SK-N-SH (cell line): ENCODE results near the gene GAN. TPM values are rescaled to one million over a fixed set of nuclear protein-coding genes. Genes with fewer than 3 reads are reported as not detected.

Experiments
- CTCF ChIA-PET: fragments of 300-600, 350-600 bp; formaldehyde crosslinking; extraction: SDS; loops from one replicate; lab custom pipeline; 2021; lab: Yijun Ruan, JAX
- POLR2A ChIA-PET: fragments of 350-600 bp; sonication (Branson Sonifier 250); formaldehyde crosslinking; extraction: SDS; loops from one replicate; lab custom pipeline; 2020; ENCODE audit warnings: antibody characterized with exemption, inconsistent platforms; lab: Yijun Ruan, JAX
- DNase-seq: peaks from one replicate; pipeline ENCODE4 v3.0.0; 2012
- H2AFZ ChIP-seq: fragments of 200-600 bp; sonication (generic); 2 replicates; pipeline ENCODE4 v1.8.1; 2016; ENCODE audit warnings: antibody characterized with exemption, mild to moderate bottlenecking, low read depth
- H3F3A ChIP-seq: fragments of 200-600 bp; sonication (generic); replicated peaks from 2 replicates; pipeline ENCODE3; 2016; ENCODE audit warnings: antibody characterized with exemption, mild to moderate bottlenecking; ENCODE audit not compliant: insufficient read depth
- H3K27ac ChIP-seq, 2 experiments: fragments of 200-500 bp in 1 of 2; fragments of 200-600 bp in 1 of 2; sonication (Bioruptor generic) in 1 of 2; sonication (generic), shearing (Covaris generic) in 1 of 2; 2 replicates each; pipeline versions ENCODE4 v1.5.1 to v1.6.1; 2014 to 2016; ENCODE audit warnings: low read depth in 2 of 2, inconsistent platforms in 1 of 2, low read length in 1 of 2, mild to moderate bottlenecking in 1 of 2, mixed read lengths in 1 of 2
- H3K27me3 ChIP-seq: fragments of 200-600 bp; sonication (generic), shearing (Covaris generic); 2 replicates; pipeline ENCODE4 v1.6.1; 2016; ENCODE audit warnings: mixed run types; ENCODE audit not compliant: insufficient read depth
- H3K36me3 ChIP-seq, 2 experiments: fragments of 200-500 bp in 1 of 2; fragments of 200-600 bp in 1 of 2; sonication (Bioruptor generic) in 1 of 2; sonication (generic) in 1 of 2; replicated peaks in 1 of 2; 2 replicates each; pipeline versions ENCODE3 to v1.5.1; 2014 to 2016; ENCODE audit warnings: low read length in 1 of 2, mild to moderate bottlenecking in 1 of 2; ENCODE audit not compliant: insufficient read depth in 2 of 2, control insufficient read depth in 1 of 2
- H3K4me1 ChIP-seq, 2 experiments: fragments of 200-500 bp in 1 of 2; fragments of 200-600 bp in 1 of 2; sonication (Bioruptor generic) in 1 of 2; sonication (generic), shearing (Covaris generic) in 1 of 2; 2 replicates each; pipeline versions ENCODE4 v1.5.1 to v1.6.1; 2014 to 2016; ENCODE audit warnings: low read depth in 1 of 2, low read length in 1 of 2, mixed run types in 1 of 2; ENCODE audit not compliant: insufficient read depth in 2 of 2, control insufficient read depth in 1 of 2
- H3K4me2 ChIP-seq: fragments of 200-600 bp; sonication (generic), shearing (Covaris generic); 2 replicates; pipeline ENCODE4 v1.6.1; 2017; ENCODE audit warnings: mixed run types
- H3K4me3 ChIP-seq, 2 experiments: fragments of 200-500 bp in 1 of 2; fragments of 200-600 bp in 1 of 2; sonication (Bioruptor generic) in 1 of 2; sonication (generic), shearing (Covaris generic) in 1 of 2; 2 replicates each; pipeline versions ENCODE4 v1.5.1 to v1.8.1; 2014 to 2016; ENCODE audit warnings: low read depth in 2 of 2, inconsistent platforms in 1 of 2, low read length in 1 of 2, mild to moderate bottlenecking in 1 of 2, mixed read lengths in 1 of 2, moderate library complexity in 1 of 2
- H3K79me2 ChIP-seq: fragments of 200-600 bp; sonication (generic); 2 replicates; pipeline ENCODE4 v1.8.1; 2017; ENCODE audit warnings: mild to moderate bottlenecking; ENCODE audit not compliant: insufficient read depth
- H3K9ac ChIP-seq: fragments of 200-600 bp; sonication (generic); 2 replicates; pipeline ENCODE4 v1.6.1; 2017; ENCODE audit warnings: mixed run types
- H3K9me2 ChIP-seq: fragments of 200-600 bp; sonication (generic); 2 replicates; pipeline ENCODE4 v1.6.1; 2017; ENCODE audit warnings: mixed run types
- H3K9me3 ChIP-seq: fragments of 200-600 bp; sonication (generic); 2 replicates; pipeline ENCODE4 v1.6.1; 2017; ENCODE audit warnings: mixed run types, mild to moderate bottlenecking, moderate library complexity
- H4K20me1 ChIP-seq: fragments of 200-600 bp; sonication (generic); 2 replicates; pipeline ENCODE4 v1.6.1; 2017; ENCODE audit warnings: mild to moderate bottlenecking, mixed run types; ENCODE audit not compliant: insufficient read depth
- CTCF ChIP-seq: fragments of 200-600 bp; sonication (generic); IDR thresholded peaks from 2 replicates; pipeline ENCODE4 v1.6.1; 2017; ENCODE audit warnings: antibody characterized with exemption, mild to moderate bottlenecking, moderate library complexity
- EP300 ChIP-seq, 2 experiments: IDR thresholded peaks; 2 replicates each; pipeline versions ENCODE4 v1.4.0 to v1.6.1; 2012; ENCODE audit warnings: borderline replicate concordance in 1 of 2, low read depth in 1 of 2, low read length in 1 of 2
- FOSL2 ChIP-seq: IDR thresholded peaks from 2 replicates; pipeline ENCODE4 v1.4.0; 2012; ENCODE audit warnings: low read depth, mild to moderate bottlenecking, moderate library complexity, borderline replicate concordance
- FOXJ3 ChIP-seq: sonication (generic); formaldehyde crosslinking; IDR thresholded peaks from 2 replicates; pipeline ENCODE4 v1.5.1; 2020; ENCODE audit warnings: mild to moderate bottlenecking, missing genetic modification reagents
- GABPA ChIP-seq: IDR thresholded peaks from 2 replicates; pipeline ENCODE4 v1.4.0; 2012; ENCODE audit warnings: low read depth, mild to moderate bottlenecking
- JUND ChIP-seq: IDR thresholded peaks from 2 replicates; pipeline ENCODE4 v1.4.0; 2012
- NFIC ChIP-seq: IDR thresholded peaks from 2 replicates; pipeline ENCODE4 v1.4.0; 2012; ENCODE audit warnings: borderline replicate concordance
- NRF1 ChIP-seq: IDR thresholded peaks from 2 replicates; pipeline ENCODE4 v1.6.1; 2012; ENCODE audit warnings: low read depth, mild to moderate bottlenecking, low read length
- POLR2AphosphoS5 ChIP-seq: IDR thresholded peaks from 2 replicates; pipeline ENCODE4 v1.6.1; 2012; ENCODE audit warnings: low read depth, low read length
- RAD21 ChIP-seq: IDR thresholded peaks from 2 replicates; pipeline ENCODE4 v1.6.1; 2012; ENCODE audit warnings: mild to moderate bottlenecking, low read length
- RFX5 ChIP-seq: IDR thresholded peaks from 2 replicates; pipeline ENCODE4 v1.6.1; 2012; ENCODE audit warnings: mild to moderate bottlenecking, improper control_type of control experiment, low read length
- RXRA ChIP-seq: IDR thresholded peaks from 2 replicates; pipeline ENCODE4 v1.4.0; 2012; ENCODE audit warnings: low read depth, mild to moderate bottlenecking, borderline replicate concordance
- SIN3A ChIP-seq: IDR thresholded peaks from 2 replicates; pipeline ENCODE4 v1.6.1; 2012; ENCODE audit warnings: low read depth, mild to moderate bottlenecking, low read length, moderate library complexity, borderline replicate concordance
- TCF12 ChIP-seq: IDR thresholded peaks from 2 replicates; pipeline ENCODE4 v1.4.0; 2012
- TEAD4 ChIP-seq: IDR thresholded peaks from 2 replicates; pipeline ENCODE4 v1.4.0; 2012; ENCODE audit warnings: mild to moderate bottlenecking, borderline replicate concordance; ENCODE audit not compliant: insufficient read depth
- WGBS: methylation state at CpG from one replicate; pipeline ENCODE4 v1.1.6; 2017; ENCODE audit warnings: low lambda C conversion rate; 5-methylcytosine and 5-hydroxymethylcytosine counted together
- polyA plus RNA-seq, 3 experiments: library from polyadenylated mRNA; depleted of rRNA; stranded (reverse); fragments of >200 nt; gene quantifications; 2 replicates each; pipeline ENCODE4 v1.2.3, GENCODE V29; 2012
- TF ChIP-seq, protein P1 (sequence below): IDR thresholded peaks from 2 replicates; pipeline ENCODE4 v1.4.0; 2012; ENCODE audit warnings: low read depth
- TF ChIP-seq, protein P2 (sequence below): fragments of 150-350 bp; IDR thresholded peaks from 2 replicates; pipeline ENCODE4 v1.6.1; 2017; ENCODE audit warnings: antibody characterized with exemption, low read length, low read depth, borderline replicate concordance

Gene GAN
- polyA plus RNA-seq, 1 of the 3 experiments (the other 2 are of a cell fraction) = 0.79 TPM

GRCh38 chr16:81405702-81406113 lies 90.9 kb downstream of the GAN start:
- ChIA-PET POLR2A (no interaction called here), CTCF (interaction anchor here (1.0 kb wide), 1 partner anchor 195 kb away, joined by 3 read pairs; no protein-coding TSS in a partner anchor)
- 19% methylated on average over 11 of the region's 11 CpGs for WGBS
- no peak for DNase-seq
- 0 out of 2 replicates have a peak overlapping the region, but pooled peaks have one; percentile 48 for H2AFZ ChIP-seq
- H3F3A ChIP-seq = peaks cover 16% of the 10 kb centered on the region
- no peaks in the 10 kb centered on the region for H3K9me2 ChIP-seq
- TF ChIP-seq RXRA (peak; percentile 51; the same call in 1 of the 2 replicates), TCF12 (peak; percentile 80), RFX5 (no peak), RAD21 (no peak), JUND (peak; percentile 94), POLR2AphosphoS5 (no peak), FOXJ3 (CRISPR knock-in tag) (no peak), NRF1 (no peak), FOSL2 (peak; percentile 95), EP300 (IDR thresholded peaks at IDR 0.05; ENCODE audit: borderline replicate concordance in 1 of 2, low read depth in 1 of 2, low read length in 1 of 2) (peak in 1 of 2 experiments; percentile 53; a peak in 1 of 4 replicates), CTCF (peak; percentile 21; the same call in 1 of the 2 replicates), GABPA (no peak), SIN3A (no peak), TEAD4 (peak; percentile 89), NFIC (peak; percentile 59)
- TF ChIP-seq, protein P1, sequence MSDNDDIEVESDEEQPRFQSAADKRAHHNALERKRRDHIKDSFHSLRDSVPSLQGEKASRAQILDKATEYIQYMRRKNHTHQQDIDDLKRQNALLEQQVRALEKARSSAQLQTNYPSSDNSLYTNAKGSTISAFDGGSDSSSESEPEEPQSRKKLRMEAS = peak; percentile 58; the same call in 1 of the 2 replicates
- TF ChIP-seq, protein P2, sequence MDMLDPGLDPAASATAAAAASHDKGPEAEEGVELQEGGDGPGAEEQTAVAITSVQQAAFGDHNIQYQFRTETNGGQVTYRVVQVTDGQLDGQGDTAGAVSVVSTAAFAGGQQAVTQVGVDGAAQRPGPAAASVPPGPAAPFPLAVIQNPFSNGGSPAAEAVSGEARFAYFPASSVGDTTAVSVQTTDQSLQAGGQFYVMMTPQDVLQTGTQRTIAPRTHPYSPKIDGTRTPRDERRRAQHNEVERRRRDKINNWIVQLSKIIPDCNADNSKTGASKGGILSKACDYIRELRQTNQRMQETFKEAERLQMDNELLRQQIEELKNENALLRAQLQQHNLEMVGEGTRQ = no peak
- H3K27ac ChIP-seq = peak overlapping the region in 1 of 2 experiments; percentile 64; a peak in 2 of 4 replicates
- H3K27me3 ChIP-seq = no peaks in the 10 kb centered on the region
- no peaks in the 10 kb centered on the region for H3K79me2 ChIP-seq
- H3K9ac ChIP-seq = no peak overlapping the region; the same call in 1 of the 2 replicates
- H3K4me1 ChIP-seq = peaks cover 0 to 2% of the 10 kb centered on the region in 2 experiments; a peak in 1 of 4 replicates
- no peaks in the 10 kb centered on the region for H3K9me3 ChIP-seq
- 0 out of 2 replicates have a peak overlapping the region, but pooled peaks have one; percentile 4 for H3K4me2 ChIP-seq
- no peaks in the 10 kb centered on the region for H3K36me3 ChIP-seq
- no peak overlapping the region for H3K4me3 ChIP-seq
- H4K20me1 ChIP-seq = no peaks in the 10 kb centered on the region
